Lung microvascular endothelial cell (primary cell): ENCODE measurements around the gene TMEM54. TPM values are rescaled to one million over a fixed set of nuclear protein-coding genes. Genes with fewer than 3 reads are reported as not detected.

ENCODE experiments used
- DNase-seq, 2 donors: peaks; one replicate each; pipeline versions ENCODE4 v3.0.0 to v3.0.0-alpha.2; 2010; ENCODE audit warnings: low read depth in 2 of 2
- total RNA-seq: library from RNA; depleted of rRNA; stranded (reverse); fragments of >200 nt; gene quantifications from 2 replicates; pipeline ENCODE4 v1.2.1, GENCODE V29; 2014

The TMEM54 gene
- total RNA-seq, 1 donor from 2014 or later: 20.0 TPM

GRCh38 chr1:32881871-32882850 is 19.0 kb downstream of the TMEM54 start:
- peak in 1 of 2 donors; percentile 23 for DNase-seq

GRCh38 chr1:32881291-32881690 is 19.9 kb downstream of the TMEM54 start:
- no peak for DNase-seq

- no peak for DNase-seq
These were observed 22.6 kb downstream of the TMEM54 start for GRCh38 chr1:32878637-32879041.

- DNase-seq: no peak
These were observed 23.0 kb downstream of the TMEM54 start for GRCh38 chr1:32878183-32878582.

- peak in 1 of 2 donors; percentile 22 for DNase-seq
These were observed 23.7 kb downstream of the TMEM54 start for GRCh38 chr1:32877211-32878110.

- peak; percentile 62 to 70 for DNase-seq
These were observed 24.6 kb downstream of the TMEM54 start for GRCh38 chr1:32876341-32877210.

GRCh38 chr1:32874860-32875752 is 26.1 kb downstream of the TMEM54 start:
- DNase-seq: no peak

GRCh38 chr1:32873484-32873883 is 27.7 kb downstream of the TMEM54 start:
- no peak for DNase-seq

- DNase-seq: no peak
These were observed 29.1 kb downstream of the TMEM54 start for GRCh38 chr1:32872192-32872460.

GRCh38 chr1:32871364-32872191 is 29.6 kb downstream of the TMEM54 start:
- no peak for DNase-seq

GRCh38 chr1:32870615-32871363 is 30.4 kb downstream of the TMEM54 start, which contains the start of gene FNDC5:
TSS of gene FNDC5 (minus strand) at chr1:32870912.
- peak; percentile 25 to 58 for DNase-seq

GRCh38 chr1:32869923-32870614 is 31.1 kb downstream of the TMEM54 start:
- DNase-seq: no peak

- DNase-seq: no peak
These were observed 32.3 kb downstream of the TMEM54 start for GRCh38 chr1:32868806-32869455.

GRCh38 chr1:32868085-32868484 is 33.1 kb downstream of the TMEM54 start:
- DNase-seq: no peak

GRCh38 chr1:32867671-32868070 is 33.5 kb downstream of the TMEM54 start:
- no peak for DNase-seq

- no peak for DNase-seq
These were observed 34.0 kb downstream of the TMEM54 start for GRCh38 chr1:32867151-32867550.

GRCh38 chr1:32865639-32866405 is 35.4 kb downstream of the TMEM54 start:
- DNase-seq: no peak
